ENCODE measurements around the gene ENDOU.
"Not testable (repeated sequence)": the region's sequence is repeated elsewhere in the genome, so short reads cannot be mapped to it uniquely, and the experiment has no call there.

The ENDOU gene

DNA sequence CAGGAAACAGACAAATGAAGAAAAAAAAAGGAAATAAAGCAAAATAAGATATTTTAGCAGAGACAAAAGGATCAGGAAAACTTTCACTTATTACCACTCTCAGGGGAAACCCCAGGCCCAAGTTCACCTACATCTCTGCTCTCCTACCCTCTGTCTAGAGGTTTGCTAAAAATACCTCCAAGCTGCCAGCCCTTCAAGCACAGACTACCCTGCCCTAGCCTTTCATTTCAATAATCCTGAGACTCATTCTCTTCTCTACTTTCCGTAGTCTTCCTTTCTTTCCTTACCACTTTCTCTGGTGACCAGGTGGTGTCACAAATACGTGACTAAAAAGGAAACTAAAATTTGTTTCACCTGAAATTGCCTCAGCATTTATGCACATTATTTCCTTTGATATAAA, 53.2 kb downstream of the ENDOU start:
- peak; percentile 7 for DNase-seq

DNA sequence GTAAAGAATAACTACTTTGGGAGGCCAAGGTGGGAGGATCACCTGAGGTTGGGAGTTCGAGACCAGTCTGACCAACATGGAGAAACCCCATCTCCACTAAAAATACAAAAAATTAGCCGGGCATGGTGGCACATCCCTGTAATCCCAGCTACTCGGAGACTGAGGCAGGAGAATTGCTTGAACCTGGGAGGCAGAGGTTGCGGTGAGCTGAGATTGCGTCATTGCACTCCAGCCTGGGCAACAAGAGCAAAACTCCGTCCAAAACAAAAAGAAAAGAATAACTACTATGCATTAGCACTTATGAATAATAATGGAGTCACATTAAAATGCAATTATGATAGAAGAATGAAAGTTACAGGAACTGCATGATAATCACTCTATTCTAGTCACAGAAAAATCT, 57.4 kb downstream of the ENDOU start:
- DNase-seq = not testable (repeated sequence)

Measured in activated CD4-positive, alpha-beta T cell treated with anti-CD3 and anti-CD28 coated beads, Interleukin-10, Interleukin-2, amounts not matched to agents 100 ng/mL and 50 ng/mL, durations not matched to agents 16 hours and 8 hours (primary cell).